Fibroblast of skin of scalp (primary cell): ENCODE measurements around the gene IPCEF1.
A peak's percentile ranks its signal among the peaks of the same experiment; 100 is the strongest.
"Not testable (repeated sequence)": the region's sequence is repeated elsewhere in the genome, so short reads cannot be mapped to it uniquely, and the experiment has no call there.

Source experiments
- DNase-seq: peaks from one replicate; pipeline ENCODE4 v3.0.0-alpha.2; 2013

The IPCEF1 gene

DNA sequence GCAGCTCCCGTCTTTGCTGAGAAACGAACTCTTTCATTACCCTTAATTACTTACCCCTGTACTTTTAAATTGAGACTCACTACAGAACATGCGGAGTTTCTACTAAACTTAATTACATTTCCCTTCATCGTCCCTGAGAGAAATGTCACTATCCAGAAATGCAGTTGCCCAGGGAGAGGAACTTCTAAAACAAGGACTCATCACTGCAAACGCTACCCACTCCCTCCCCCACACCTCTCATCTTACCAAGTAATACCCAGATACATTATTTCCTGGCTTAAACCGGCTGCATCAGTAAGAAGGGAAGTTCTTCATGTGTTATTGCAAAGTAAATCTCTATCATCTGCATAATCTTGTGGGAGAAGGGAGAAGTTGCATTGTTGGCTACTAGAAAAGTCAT, 138.3 kb downstream of the IPCEF1 start:
- no peak for DNase-seq

DNA sequence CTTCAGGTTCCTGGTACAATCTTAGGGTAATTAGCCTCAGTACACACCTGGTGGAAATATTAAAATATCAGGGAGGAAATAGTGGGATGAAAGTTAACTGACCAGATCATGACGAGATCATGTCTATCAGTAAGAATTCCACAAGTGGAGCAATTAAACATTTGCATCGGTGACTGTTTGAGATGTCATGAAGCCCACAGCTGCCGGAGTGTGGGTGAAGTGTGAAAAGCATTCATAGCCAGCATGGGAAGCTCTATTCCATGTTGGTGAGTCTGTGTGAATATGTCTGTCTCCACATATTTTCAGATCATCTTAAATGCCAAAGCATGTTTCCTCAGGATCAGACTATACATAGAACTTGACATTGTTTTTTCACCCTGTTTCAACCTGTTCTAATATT, 142.8 kb downstream of the IPCEF1 start:
- no peak for DNase-seq

DNA sequence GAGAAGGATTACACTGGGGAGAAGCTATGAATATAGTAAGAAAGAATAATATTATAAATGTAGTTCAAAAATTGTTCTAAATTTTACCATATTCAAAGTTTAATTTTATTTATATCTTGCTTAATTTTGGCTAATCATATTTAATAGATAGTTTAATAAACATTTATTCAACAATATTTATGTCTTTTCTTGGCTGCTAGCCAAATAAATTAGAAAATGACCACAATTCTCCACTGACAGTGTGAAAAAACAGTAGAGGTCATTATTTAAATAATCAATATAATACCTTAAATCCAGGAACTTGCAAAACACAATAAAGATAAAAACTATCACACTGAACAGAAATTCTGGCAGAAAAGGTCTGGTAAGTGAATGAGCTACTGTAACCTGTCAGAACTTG, 145.9 kb downstream of the IPCEF1 start:
- no peak for DNase-seq

DNA sequence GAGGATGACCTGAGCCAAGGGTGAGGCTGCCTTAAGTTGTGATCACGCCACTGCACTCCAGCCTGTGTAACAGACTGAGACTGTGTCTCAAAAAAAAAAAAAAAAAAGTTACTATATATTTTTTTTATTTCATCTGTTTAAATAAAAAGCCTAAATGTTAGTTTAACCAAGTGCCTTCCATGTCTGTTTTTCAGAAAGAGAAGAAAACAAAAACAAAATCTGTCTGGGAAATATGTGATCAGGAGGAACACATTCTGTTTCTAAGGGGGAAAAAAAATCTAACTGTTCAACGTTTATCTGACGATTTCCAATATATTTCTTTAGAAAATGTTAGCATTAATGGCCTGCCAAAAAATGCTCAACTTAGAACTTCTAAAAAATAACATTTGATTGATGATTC, 147.0 kb downstream of the IPCEF1 start:
- DNase-seq = no peak

DNA sequence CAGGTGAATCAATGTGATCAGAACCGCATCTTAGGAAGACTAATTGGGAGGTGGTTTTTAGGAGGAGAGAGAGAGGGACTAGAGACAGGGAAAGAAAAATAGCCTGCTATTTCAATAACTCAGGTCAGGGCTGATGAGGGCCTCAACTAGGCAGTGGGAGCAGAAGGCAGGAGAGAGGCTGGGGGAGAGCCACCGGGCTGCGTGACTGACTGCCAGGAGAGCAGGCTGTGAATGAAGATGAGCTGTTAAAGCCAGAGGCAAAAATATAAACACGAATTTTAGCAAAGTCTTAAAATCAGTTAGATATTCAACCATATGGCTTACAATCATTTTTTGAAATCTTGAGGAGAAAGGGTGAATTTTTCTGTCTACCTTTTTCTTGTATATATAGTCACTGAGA, 149.6 kb downstream of the IPCEF1 start:
- no peak for DNase-seq

DNA sequence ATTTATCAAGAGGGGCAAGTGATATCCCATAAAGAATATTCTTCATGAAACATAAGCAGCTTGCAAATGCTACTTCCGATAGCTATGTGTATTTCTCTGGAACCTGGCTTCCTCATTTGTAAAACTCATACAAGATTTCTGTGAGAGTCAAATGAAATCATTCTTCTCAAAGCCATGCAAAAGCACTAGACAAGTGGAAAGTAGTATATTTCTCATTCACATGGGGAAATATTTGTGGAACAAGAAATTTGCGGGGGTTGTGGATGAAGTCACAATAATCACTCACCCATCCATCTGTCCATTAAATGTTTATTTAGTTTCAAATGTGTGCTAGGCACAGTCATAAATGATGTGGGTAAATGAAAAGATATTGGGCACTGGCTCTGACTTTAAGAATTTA, 150.5 kb downstream of the IPCEF1 start:
- no peak for DNase-seq

DNA sequence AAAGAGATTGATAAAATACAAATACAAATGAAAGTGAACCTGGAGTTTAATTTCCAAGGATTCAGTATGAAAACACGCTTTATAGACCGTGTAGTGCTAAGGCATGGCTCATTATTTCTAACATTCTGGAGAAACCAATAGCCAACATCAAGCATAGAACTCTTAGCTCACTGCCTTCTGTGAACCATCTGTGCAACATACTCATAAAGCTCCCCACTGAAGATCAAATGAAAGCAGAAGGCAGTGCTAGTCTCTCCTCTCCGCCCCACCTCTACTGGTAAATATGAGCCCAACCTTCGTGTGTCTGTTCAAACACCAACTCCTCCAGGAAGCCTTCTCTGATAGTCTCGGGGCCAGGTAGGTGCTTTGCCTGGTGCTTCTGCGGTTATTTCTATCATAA, 153.6 kb downstream of the IPCEF1 start:
- no peak for DNase-seq

DNA sequence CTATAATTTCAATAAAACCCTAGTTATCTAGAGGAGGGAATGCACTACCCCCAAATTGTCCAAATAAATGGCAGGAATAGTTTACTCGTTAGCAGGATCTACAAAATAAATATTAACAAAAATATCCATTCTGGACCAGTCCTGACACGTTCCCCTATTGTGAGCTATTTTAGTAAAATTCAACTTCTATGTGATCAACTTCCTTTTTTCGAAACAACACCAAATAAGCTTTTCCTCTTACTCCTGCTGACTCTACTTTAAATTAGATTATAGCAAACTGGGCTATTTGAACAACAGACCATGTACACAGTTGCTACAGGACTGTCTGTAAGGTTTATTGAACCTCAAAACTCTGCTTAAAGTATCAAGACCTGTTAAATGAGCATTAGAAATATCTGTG, 154.3 kb downstream of the IPCEF1 start:
- DNase-seq = no peak

DNA sequence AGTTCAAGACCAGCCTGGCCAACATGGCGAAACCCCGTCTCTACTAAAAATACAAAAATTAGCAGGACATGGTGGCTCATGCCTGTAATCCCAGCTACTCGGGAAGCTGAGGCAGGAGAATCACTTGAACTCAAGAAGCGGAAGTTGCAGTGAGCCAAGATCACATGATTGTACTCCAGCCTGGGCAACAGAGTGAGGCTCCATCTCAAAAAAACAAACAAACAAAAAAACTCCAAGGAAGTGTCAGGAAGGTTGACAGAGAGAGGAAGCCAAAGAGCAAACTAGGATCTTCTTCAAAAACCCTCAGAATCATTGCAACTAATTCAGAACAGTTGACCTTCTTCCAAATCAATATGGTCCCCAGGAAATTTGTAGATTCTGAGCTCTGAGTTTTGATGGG, 154.9 kb downstream of the IPCEF1 start:
- not testable (repeated sequence) for DNase-seq

DNA sequence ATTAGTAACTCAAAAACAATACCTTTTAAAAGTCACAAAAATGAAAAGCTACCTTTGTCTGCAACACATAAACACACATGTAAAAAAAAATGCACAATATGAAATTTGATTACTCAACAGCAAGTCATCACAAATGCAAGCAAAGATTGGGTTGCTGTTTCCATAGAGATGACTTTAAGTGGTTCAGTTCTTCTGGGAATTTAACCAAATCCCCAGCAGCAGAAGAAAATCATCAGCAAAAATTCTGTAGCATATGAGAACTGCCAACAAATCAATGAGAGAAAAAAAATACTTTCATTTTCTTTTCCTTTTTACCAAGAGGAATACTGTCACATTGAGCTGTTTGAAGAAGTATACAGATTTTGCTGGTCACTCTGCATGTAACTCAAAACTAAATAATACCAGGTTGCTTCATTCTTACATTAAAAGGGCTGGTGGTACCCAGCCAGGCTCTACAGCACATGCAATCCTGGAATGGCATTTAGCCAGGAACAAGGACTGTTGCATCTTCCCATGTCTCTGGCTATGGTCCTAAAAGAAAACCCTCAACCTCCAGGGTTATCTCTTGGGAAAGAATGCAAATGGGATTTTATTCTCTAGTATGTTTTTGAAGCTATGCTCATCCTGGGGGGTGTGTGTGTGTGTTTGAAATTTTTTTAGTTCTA, 159.3 kb downstream of the IPCEF1 start:
- DNase-seq = peak; percentile 76

DNA sequence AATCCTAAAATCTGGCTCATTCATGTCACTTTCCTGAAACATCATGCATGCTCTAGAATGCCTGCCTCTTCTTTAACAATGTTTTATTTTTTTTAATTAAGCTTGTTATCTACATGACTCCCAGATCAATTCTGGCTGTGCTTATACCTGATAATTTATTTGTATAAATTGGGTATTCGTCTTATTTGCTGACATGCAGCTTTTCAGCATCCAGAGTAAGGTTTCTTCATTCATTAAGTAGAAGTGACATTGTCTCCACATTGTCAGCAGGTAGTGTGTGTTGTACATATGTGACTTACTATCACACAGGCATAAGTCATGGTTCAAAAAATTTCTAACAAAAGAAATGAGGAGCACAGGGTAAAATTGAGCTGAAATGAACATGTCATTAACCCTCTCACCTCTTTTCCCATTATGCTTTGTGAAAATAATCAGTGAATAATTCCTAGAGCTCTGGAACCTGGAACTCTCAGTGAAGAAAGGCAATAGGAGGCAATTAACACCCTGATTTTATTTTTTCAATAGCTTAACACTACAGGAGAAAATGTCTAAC, 160.2 kb downstream of the IPCEF1 start:
- no peak for DNase-seq

DNA sequence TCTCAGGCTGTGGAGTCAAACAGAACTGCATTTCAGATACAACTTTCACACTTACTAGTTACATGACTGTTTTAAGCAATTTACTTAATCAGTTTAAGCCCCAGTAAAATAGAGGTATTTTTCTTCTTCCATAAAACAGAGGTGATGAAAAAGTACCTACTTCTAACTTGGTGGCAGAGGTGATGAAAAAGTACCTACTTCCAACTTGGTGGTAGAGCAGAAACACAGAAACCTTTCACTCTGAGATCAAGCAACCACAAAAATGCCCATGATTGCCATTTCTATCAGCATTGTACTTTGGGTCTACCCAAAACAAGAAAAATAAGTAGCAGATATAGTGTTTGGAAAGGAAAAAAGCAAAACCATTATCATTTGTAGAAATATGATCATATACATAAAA, 168.9 kb downstream of the IPCEF1 start:
- no peak for DNase-seq

DNA sequence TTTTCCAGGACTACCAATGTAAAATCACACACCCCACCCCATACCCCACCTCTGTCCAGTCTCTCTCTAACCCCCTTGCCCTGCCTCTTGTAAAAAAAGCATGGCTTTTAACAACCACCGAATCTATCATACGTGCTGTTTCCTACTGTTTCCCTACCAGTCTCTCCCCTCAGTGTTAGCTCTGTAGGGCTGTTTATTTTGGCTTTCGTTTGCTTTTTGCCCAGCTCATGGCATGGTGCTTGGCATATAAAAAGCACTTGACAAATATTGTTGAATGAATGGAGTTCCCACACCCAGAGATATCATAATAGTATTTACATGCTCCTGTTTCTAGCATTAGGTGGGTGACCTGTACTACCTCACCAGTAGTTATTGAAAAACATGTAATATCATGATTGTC, 169.4 kb downstream of the IPCEF1 start:
- DNase-seq = no peak

DNA sequence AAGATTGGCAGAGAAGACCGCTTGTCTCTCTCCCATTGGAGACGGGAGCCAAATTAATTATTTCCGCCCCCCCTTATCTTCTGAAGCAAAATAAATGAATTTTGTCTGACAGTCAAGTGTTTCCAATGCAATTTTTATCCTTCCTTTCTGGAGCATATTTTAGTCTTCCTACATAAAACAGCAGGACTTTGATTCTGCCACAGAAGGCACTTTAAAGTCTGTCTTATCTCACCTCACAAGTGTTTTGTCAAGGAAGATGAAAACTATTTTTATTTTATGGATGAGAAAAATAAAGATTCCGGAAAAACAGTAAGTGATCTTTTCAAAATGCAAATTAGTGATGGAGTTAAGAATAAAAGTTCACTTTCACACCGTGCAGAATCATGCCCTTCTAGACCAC, 177.2 kb downstream of the IPCEF1 start:
- DNase-seq = no peak

DNA sequence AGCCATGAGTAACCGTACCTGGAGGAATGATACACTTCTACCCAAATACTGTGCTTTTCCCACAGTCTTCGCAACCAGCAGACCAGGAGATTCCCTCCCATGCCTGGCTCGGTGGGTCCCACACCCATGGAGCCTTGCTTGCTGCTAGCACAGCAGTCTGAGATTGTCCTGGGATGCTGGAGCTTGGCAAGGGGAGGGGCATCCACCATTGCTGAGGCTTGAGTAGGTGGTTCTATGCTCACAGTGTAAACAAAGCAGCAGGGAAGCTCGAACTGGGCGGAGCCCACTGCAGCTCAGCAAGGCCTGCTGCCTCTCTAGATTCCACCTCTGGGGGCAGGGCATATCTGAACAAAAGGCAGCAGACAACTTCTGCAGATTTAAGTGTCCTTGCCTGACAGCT, 184.2 kb downstream of the IPCEF1 start:
- DNase-seq = not testable (repeated sequence)

DNA sequence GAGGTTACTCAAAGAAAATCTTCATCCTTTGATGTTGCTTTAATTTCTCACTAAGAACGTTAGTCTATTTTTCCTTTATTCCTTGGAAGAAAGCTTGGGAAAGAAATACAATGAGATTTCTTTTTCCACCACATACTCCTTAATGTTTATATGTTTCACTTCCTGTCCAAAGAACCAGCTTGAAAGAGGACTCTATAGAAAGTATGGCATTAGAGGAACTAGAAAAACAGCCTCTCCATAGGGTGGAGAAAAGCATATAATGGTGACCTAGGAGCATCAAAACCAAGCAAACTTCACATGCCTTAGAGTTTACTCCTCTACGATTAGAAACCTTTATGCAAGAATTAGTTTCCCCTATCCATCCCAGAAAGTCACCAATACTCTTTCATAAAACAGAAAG, 186.5 kb downstream of the IPCEF1 start:
- DNase-seq = no peak

DNA sequence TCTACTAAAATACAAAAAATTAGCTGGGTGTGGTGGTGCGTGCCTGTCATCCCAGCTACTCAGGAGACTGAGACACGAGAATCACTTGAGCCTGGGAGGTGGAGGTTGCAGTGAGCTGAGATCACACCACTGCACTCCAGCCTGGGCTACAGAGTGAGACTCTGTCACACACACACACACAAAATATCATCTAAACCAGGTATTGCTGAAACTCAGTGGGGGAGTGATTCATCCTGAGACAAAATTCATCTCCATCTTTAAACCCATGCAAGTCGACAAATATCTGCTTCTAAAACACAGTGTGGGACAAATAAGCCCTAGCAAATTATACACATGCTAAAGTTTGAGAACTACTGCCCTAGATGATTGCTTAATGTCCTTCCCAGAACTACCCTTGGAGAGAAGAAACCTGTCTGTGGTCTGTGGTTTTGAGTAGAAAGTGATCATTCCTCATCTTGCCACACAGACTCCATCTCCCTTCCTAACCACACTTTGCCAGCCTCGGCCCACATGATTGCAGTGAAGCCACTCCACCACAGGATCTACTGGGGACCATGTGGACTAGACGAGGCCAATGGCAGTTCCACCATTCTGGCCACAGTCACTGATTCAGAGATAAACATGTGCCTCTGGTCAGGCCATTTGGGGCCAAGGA, 187.3 kb downstream of the IPCEF1 start:
- DNase-seq = no peak

DNA sequence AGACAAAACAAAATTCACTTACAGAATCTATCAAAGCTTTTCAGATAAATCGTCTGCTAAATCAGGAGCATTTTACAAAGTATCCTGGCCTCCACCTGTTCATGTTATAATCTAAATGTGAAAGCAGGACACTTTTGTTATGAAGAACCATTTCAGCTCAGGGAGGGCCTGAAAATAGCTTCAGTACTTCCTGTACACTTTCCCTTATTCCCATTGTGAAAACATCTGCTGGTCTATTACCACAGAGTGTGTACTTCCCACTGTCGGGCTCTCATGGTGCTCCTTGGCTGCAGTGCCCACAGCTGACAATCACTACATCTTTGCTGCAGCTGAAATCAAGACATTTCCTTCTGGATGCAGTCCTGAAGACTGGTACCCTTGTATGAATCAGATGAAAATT, 189.5 kb downstream of the IPCEF1 start:
- no peak for DNase-seq

DNA sequence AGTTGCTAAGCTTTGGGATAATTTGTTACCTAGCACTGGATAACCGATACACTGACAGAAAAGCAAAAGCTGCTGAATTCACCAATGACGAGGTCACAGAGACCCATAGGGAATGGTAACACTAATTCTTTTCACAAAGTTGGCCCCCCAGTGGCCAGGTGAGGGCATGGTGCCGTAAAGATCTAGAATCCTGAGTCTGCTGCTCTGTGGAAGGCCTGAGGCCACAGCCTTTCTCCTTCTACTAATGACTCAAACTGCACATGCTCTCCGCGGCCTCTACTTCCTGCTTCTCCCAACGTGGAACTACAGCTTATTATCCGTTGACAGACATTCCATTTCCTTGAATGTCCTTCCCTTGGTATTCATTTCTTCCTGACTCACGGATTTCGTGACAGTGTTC, 190.5 kb downstream of the IPCEF1 start:
- DNase-seq = no peak

DNA sequence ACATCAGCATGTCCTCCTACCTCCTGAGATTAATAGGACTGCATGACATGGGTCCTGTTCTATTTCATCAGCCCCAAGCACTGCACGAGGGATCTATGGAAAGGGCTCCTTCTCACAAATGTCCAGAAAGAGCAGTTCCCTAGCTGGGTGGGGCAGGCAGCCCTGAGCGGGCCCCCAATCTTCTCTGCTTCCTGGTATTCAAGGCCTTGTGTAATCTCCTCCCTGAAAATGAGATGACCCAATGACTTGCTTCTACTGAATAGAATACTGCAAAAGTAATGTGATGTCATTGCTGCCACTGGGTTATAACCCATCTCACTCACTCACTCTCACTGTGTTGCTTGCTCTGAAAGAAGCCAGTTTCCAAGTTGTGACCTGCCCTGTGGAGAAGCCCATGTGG, 191.1 kb downstream of the IPCEF1 start:
- DNase-seq = no peak

DNA sequence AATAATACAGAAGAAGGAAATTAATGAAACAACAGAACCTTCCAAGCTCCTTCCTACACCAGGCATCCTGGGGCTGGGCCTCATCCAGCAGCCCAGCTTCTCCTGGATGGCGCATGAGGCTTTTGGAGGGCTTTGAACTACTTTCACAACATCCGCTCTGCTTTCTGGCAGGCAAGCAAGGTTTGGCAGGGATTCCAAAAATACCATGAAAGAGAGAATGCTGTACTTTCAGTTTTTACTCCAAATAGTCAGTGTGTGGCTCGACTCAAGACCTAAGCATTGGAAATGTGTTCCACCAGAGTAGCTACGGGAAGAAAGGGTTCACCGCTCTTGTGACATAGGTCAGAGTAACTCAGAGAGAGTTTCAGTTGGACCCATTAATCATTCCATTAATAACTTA, 192.2 kb downstream of the IPCEF1 start:
- peak; percentile 64 for DNase-seq

DNA sequence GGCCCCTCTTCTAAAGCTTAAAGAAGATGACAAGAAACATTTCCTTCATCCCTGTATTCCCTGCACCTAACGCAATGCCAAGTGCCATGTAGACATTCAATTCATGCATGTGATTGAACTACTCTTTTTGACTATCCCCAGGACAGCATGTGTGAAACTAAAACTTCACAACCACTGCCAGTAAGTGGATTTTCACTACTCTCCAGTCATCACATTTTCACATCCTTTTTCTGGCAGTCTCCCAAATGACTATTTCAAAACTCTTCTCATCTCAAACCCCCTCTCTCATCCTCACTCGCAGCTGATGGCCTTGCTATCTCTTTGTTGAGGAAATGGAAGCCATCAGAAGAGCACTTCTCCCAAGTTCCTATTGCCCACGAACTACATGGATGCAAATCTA, 194.9 kb downstream of the IPCEF1 start:
- DNase-seq = no peak

DNA sequence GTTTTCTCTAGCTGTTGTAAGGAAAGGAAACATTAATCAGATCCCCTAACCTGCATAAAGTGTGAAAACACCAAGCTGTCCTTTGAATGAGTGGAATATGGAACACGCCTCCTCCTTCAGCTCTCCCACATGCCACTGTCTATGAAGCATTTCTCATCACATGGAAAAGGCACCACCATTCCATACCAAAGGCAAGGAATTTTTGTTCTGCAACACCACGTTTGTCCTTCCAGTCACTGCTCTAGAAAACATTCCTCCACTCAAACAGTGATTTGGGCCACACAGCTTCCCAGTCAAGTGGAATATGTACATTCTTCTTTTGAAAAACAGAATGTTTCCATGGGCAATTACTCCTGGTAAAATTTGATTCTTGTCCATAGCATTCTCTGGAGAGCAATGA, 197.5 kb downstream of the IPCEF1 start:
- peak; percentile 12 for DNase-seq

DNA sequence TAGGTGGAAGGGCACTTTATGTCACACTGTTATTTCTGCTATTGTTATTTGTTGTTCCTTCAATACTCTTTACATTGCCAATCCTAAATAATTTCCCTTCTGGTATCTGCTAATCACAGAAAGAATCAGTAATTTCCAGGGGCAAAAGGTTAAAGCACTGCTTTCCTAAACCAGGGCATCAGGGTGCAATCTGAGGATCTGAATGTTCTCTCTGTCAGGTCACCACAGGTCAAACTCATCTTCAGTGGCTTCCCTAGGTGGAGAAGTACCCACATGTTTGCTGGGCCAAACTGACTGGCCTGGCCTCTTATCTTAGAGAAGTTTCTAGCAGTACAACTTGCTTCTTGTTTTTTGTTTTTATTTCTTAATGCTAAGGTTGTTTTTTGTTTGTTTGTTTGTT, 198.9 kb downstream of the IPCEF1 start:
- no peak for DNase-seq

DNA sequence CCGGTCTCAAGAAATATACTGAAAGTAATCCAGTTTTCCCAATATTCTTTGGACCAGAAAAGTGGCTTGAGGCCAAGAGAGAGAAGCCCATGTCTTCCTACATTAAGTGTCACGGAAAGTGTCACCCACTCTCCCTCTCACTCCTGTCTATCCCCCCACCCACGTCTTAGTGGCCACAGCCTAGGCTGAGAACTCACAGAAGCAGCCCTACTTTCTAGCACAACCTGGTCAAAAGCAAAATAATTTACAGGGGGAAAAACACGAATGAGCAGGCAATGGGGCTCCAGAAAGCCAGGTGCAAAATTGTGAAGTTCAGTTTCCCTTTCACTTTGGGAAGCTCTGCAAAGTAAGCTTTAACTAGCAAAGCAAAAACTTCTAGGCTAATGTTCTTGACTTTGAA, 199.5 kb downstream of the IPCEF1 start:
- no peak for DNase-seq
